DMS153 treated with DMSO at 0.1 percent for 48 hours (cell line): ENCODE measurements around the gene GABRB3.

ENCODE experiments used
- DNase-seq: peaks from one replicate; lab custom pipeline; 2025; ENCODE audit not compliant: unreplicated experiment; lab: John Stamatoyannopoulos, UW

The GABRB3 gene

GRCh38 chr15:26772154-26773066 is at the start of gene GABRB3:
Gene GABRB3, minus strand, starts transcription at chr15:26773066.
- DNase-seq = no peak

- no peak for DNase-seq
Observed at GRCh38 chr15:26807517-26808427, 34.9 kb upstream of the GABRB3 start.

- DNase-seq = no peak
Observed at GRCh38 chr15:26806574-26806973, 33.7 kb upstream of the GABRB3 start.

- DNase-seq = no peak
Observed at GRCh38 chr15:26806151-26806550, 33.3 kb upstream of the GABRB3 start.

GRCh38 chr15:26805470-26805869 is 32.6 kb upstream of the GABRB3 start:
- no peak for DNase-seq

GRCh38 chr15:26804063-26804804 is 31.4 kb upstream of the GABRB3 start:
- DNase-seq = no peak

- DNase-seq = no peak
Observed at GRCh38 chr15:26790118-26790517, 17.3 kb upstream of the GABRB3 start.

GRCh38 chr15:26781816-26782215 is 8.9 kb upstream of the GABRB3 start:
- no peak for DNase-seq

GRCh38 chr15:26773917-26774316 is 1.1 kb upstream of the GABRB3 start:
- DNase-seq = no peak

GRCh38 chr15:26773067-26773877 is 406 bp upstream of the GABRB3 start:
- DNase-seq = no peak

GRCh38 chr15:26771578-26772153 is 1.2 kb downstream of the GABRB3 start:
- DNase-seq = no peak

- no peak for DNase-seq
Observed at GRCh38 chr15:26771168-26771567, 1.7 kb downstream of the GABRB3 start.

GRCh38 chr15:26767169-26767670 is 5.6 kb downstream of the GABRB3 start:
- DNase-seq = no peak

- no peak for DNase-seq
Observed at GRCh38 chr15:26766262-26766661, 6.6 kb downstream of the GABRB3 start.

- no peak for DNase-seq
Observed at GRCh38 chr15:26759986-26760385, 12.9 kb downstream of the GABRB3 start.

- no peak for DNase-seq
Observed at GRCh38 chr15:26758079-26758478, 14.8 kb downstream of the GABRB3 start.

GRCh38 chr15:26757141-26757540 is 15.7 kb downstream of the GABRB3 start:
- DNase-seq = no peak

- no peak for DNase-seq
Observed at GRCh38 chr15:26744894-26745293, 28.0 kb downstream of the GABRB3 start.

GRCh38 chr15:26739791-26740190 is 33.1 kb downstream of the GABRB3 start:
- no peak for DNase-seq

- no peak for DNase-seq
Observed at GRCh38 chr15:26738996-26739395, 33.9 kb downstream of the GABRB3 start.
